GM18909 (cell line): ENCODE data around the gene SPDYE8.
"Not testable (repeated sequence)": the region's sequence is repeated elsewhere in the genome, so short reads cannot be mapped to it uniquely, and the experiment has no call there.

ENCODE experiments used
- ATAC-seq: cut with Tn5 transposase; IDR thresholded peaks from one replicate; pipeline ENCODE4 v1.9.1; 2021; ENCODE audit warnings: mild to moderate bottlenecking; ENCODE audit not compliant: unreplicated experiment, poor library complexity

Gene SPDYE8

GRCh38 chr7:73029666-73030065, at the start of gene SPDYE8:
Gene SPDYE8, minus strand, starts transcription at chr7:73029766. Its CDS starts 1,800 bp downstream, at chr7:73027966.
- not testable (repeated sequence) for ATAC-seq

DNA sequence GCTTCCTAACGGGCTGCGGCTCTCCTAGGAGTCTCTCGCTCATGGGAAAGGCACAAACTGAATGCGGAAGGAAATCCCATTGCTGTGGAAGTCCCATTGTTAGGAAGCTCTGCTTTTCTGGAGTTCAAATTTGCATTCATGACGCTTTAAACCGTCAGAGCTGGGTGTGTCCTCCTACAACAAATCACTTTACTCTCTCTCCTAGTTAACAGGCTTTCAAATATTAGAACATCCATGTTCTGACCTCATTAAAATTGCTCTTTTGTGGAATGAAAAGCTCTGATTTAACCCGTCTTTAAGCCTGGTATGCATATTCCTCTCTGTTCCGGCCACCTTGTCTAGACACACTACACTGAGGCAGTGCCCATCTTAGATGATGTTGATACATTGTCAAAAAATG, 28.2 kb upstream of the SPDYE8 start, which contains the start of gene SPDYE11:
Gene SPDYE11 (minus strand): TSS at position 101 of the 400 bp plus-strand sequence. CDS start 1,800 bp downstream, outside the sequence.
- not testable (repeated sequence) for ATAC-seq

- ATAC-seq, result not testable (repeated sequence)
Measured at GRCh38 chr7:73006491-73006890, 23.1 kb downstream of the SPDYE8 start.

DNA sequence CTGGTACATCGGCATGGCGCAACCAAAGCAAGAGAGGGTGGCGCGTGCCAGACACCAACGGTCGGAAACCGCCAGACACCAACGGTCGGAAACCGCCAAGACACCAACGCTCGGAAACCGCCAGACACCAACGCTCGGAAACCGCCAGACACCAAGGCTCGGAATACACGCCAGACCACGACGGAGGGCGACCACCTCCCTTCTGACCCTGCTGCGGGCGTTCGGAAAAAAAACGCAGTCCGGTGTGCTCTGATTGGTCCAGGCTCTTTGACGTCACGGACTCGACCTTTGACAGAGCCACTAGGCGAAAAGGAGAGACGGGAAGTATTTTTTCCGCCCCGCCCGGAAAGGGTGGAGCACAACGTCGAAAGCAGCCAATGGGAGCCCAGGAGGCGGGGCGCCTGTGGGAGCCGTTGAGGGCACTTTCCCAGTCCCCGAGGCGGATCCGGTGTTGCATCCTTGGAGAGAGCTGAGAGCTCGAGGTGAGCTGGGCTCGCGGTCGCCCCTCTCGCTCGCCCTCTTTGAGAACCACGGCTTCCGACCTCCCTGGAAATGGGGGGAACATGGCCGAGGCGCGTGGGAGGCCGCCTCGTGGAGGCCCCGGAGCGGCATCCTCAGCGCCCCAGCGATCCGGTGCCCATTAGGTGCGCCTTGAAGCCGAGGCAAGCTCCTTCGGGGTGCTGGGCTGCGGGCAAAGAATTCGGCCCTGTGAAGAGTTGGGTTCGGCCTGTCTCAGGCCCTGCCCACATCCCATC, 23.7 kb downstream of the SPDYE8 start:
- ATAC-seq, result peak; percentile 88

DNA sequence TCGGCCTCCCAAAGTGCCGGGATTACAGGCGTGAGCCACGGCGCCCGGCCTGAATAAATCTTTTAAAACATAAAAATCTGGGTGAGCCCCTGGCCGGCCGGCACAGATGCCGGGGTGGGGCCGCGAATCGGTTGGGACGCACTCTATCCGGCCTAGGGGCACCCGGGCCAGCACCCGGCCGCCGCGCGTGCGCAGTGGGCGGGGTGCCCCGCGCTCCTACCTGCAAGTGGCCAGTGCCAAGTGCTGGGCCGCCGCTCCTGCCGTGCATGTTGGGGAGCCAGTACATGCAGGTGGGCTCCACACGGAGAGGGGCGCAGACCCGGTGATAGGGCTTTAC, 24.2 kb downstream of the SPDYE8 start:
- ATAC-seq, result peak; percentile 81

DNA sequence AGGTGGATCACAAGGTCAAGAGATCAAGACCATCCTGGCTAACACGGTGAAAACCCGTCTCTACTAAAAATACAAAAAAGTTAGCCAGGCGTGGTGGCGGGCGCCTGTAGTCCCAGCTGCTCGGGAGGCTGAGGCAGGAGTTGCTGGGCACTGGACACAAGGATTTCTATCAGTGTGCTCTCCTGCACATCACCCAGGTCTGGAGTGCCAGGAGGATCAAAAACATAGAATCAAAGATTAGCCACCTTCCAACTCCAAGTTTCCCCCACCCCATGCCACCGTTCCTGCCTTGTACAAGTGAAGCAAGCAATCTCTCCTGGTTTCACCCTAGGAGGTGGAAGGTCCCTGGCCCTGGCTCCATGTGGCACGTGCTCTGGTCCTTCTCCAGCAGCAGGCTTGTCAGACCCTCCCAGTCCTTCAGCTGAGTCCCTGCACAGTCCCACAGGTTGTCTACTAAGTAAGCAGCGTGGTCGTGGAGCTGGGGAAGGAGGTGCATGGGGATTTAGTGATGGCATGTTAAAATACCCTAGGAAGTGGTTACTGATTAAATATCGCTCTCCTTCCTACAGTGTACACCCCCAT, 31.6 kb downstream of the SPDYE8 start:
- not testable (repeated sequence) for ATAC-seq

DNA sequence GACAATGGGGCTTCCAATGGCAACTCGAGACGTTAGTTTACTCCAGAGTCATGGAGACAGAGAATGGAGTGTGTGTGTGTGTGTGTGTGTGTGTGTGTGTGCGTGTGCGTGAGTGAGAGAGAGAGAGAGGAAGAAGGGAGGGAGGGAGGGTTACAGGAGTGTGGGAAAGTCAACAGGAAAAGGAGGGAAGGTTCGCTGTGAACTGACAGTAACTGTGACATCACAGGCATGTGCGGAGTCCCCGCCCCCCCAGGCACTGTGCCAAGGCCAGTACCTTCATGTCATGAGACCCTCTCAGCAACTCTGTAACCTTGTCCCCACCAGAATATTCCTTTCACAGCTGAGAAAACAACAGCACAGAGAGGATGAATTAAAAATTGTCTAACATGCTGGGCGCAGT, 32.1 kb downstream of the SPDYE8 start:
- ATAC-seq, result not testable (repeated sequence)

DNA sequence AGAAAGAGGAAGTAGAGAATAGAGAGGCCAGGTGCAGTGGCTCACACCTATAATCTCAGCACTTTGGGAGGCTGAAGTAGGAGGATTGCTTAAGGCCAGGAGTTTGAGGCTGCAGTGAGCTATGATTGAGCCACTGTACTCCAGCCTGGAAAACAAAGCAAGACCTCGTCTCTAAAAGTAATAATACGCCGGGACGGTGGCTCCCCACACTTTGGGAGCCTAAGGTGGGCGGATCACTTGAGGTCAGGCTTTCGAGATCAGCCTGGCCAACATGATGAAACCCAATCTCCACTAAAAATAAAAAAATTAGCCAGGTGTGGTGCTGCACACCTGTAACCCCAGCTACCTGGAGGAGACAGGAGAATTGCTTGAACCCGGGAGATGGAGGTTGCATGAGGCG, 34.1 kb downstream of the SPDYE8 start:
- not testable (repeated sequence) for ATAC-seq

DNA sequence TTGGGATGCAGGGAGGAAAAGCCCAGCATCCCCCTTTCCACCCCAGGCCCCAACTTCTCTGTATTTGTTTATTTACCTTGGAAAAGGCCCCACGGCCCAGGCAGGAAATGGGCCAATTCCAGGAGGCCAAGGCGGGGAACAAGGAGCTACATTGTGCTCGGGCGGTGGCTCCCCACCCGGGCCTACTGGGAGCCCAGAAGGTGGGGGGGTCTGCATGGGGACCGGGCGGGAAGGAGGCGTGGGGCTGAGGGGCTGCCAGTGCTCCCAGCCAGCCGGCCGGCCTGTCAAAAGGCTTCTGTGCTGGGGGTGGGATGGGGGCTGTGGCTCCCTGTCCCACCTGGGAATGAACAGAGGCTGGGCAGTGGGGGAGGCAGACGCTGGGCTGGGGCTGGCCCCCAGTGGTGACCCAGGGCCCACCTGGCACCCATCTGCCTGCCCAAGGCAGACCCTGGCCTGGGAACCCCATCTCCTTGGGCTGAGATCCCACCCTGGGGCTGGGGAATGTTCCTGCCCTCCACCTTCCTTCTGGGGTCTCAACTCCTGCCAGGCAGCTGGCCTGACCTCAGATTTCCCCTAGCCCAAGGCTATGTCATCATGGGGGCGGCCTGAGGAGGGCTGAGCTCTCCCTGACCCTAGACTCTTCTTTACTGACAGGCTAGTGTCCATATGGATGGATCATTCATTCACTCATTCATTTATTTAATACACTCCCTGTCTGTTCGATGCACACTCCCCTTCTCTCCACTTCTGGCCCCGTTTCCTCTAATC, 39.2 kb downstream of the SPDYE8 start:
- not testable (repeated sequence) for ATAC-seq

GRCh38 chr7:72982084-72982483, 47.5 kb downstream of the SPDYE8 start:
- not testable (repeated sequence) for ATAC-seq

DNA sequence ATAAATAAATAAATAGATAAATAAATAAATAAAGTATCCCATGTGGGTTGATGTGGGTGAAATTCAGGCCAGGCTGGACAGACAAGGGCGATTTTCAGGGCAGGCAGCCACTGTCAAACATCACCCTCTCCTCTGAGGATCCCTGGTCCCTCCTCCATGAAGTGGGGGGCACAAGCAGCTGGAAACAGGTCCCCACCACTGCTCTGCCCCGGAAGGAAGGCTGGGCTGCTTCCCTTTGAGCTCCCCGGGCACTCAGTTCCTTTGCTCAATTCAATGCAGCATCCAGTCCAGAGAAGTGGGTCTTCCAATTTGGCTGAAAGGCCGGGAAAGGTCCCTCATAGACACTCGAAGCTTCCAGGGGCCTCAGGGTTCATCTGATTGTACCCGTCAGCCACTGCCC, 49.2 kb downstream of the SPDYE8 start:
- not testable (repeated sequence) for ATAC-seq

GRCh38 chr7:72976434-72976833, 53.1 kb downstream of the SPDYE8 start:
- ATAC-seq, result not testable (repeated sequence)

- not testable (repeated sequence) for ATAC-seq
Measured at GRCh38 chr7:72975656-72976286, 53.8 kb downstream of the SPDYE8 start.

DNA sequence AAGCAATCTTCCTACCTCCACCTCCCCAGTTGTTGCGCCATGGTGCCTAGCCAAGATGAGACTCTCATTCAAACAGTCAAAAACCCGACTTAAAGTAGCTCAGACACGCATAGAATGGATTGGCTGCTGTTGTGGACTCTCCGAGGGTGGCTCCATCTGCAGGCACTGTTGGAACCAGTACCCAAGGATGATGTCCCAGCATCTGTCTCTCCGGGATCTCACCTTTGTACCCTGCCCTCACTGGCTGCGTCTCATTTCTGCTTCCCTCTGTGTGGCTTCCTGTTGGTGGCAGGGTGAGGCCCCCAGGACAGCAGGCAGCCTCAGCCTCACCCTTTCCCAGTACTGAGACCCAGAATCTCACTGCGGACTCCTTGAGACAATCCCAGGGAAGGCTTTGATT, 54.8 kb downstream of the SPDYE8 start:
- not testable (repeated sequence) for ATAC-seq

- ATAC-seq, result not testable (repeated sequence)
Measured at GRCh38 chr7:72971505-72971904, 58.1 kb downstream of the SPDYE8 start.
